B cell (primary cell): ENCODE measurements around the gene CCDC112. TPM values are rescaled to one million over a fixed set of nuclear protein-coding genes. Genes with fewer than 3 reads are reported as not detected.

Experiments used
- ATAC-seq: fragments of 200-7000 bp; cut with Tn5 transposase; one replicate; pipeline ENCODE4 v1.10.0; 2021; ENCODE audit warnings: low read depth, mild to moderate bottlenecking, moderate number of reproducible peaks, moderate library complexity
- CTCF ChIA-PET: fragments of 350-600 bp; sonication (Branson Sonifier 250); formaldehyde crosslinking; loops from one replicate; lab custom pipeline; 2021; ENCODE audit warnings: antibody characterized with exemption, inconsistent platforms; lab: Charles Lee
- POLR2A ChIA-PET: fragments of 350-600 bp; sonication (Branson Sonifier 250); formaldehyde crosslinking; loops from one replicate; lab custom pipeline; 2021; ENCODE audit warnings: antibody characterized with exemption; lab: Charles Lee
- DNase-seq: peaks from one replicate; pipeline ENCODE4 v3.0.0; 2013
- H2AFZ ChIP-seq: 2 replicates; pipeline ENCODE4 v1.6.1; 2012; ENCODE audit warnings: mild to moderate bottlenecking, low read depth, low read length; ENCODE audit not compliant: insufficient read depth, poor library complexity, severe bottlenecking
- H3K27ac ChIP-seq, 2 donors: 1 replicate in 1 of 2; 2 replicates in 1 of 2; pipeline ENCODE4 v1.5.1; 2012 to 2013; ENCODE audit warnings: low read length in 2 of 2, mild to moderate bottlenecking in 2 of 2, moderate library complexity in 1 of 2
- H3K27me3 ChIP-seq, 4 experiments: fragments of 200-600 bp in 1 of 4; sonication (generic) in 1 of 4; replicated peaks in 1 of 4; 1 replicate in 2 of 4; 2 replicates in 2 of 4; pipeline versions ENCODE4 v1.6.1 to v1.7.0; 2013 to 2016; ENCODE audit warnings: low read length in 3 of 4, mild to moderate bottlenecking in 2 of 4, mixed read lengths in 1 of 4, moderate library complexity in 1 of 4; ENCODE audit not compliant: insufficient read depth in 4 of 4, control insufficient read depth in 3 of 4; ENCODE audit errors: control extremely low read depth in 1 of 4
- H3K36me3 ChIP-seq, 2 experiments: replicated peaks in 1 of 2; 1 replicate in 1 of 2; 2 replicates in 1 of 2; pipeline versions ENCODE4 v1.6.1 to v1.7.1; 2013; ENCODE audit warnings: low read length in 1 of 2; ENCODE audit not compliant: insufficient read depth in 2 of 2, control insufficient read depth in 1 of 2; ENCODE audit errors: control extremely low read depth in 1 of 2, extremely low read depth in 1 of 2
- H3K4me1 ChIP-seq, 2 donors: fragments of 200-600 bp in 1 of 2; sonication (generic) in 1 of 2; 1 replicate in 1 of 2; 2 replicates in 1 of 2; pipeline versions ENCODE4 v1.5.1 to v1.6.1; 2013 to 2017; ENCODE audit warnings: low read length in 2 of 2; ENCODE audit not compliant: control insufficient read depth in 2 of 2, insufficient read depth in 2 of 2
- H3K4me2 ChIP-seq: replicated peaks from 2 replicates; pipeline ENCODE3; 2012; ENCODE audit warnings: mild to moderate bottlenecking, low read depth, low read length; ENCODE audit not compliant: poor library complexity, severe bottlenecking
- H3K4me3 ChIP-seq, 5 experiments: fragments of 200-600 bp in 1 of 5; sonication (generic) in 1 of 5; 1 replicate in 3 of 5; 2 replicates in 2 of 5; pipeline versions ENCODE4 v1.5.1 to v1.7.0; 2011 to 2016; ENCODE audit warnings: low read length in 4 of 5, mild to moderate bottlenecking in 4 of 5, low read depth in 2 of 5, control low read depth in 1 of 5, moderate library complexity in 1 of 5; ENCODE audit not compliant: insufficient read depth in 1 of 5; ENCODE audit errors: control extremely low read depth in 1 of 5, extremely low read depth in 1 of 5
- H3K79me2 ChIP-seq: fragments of 200-600 bp; sonication (generic); one replicate; pipeline ENCODE4 v1.6.0; 2016; ENCODE audit warnings: low read length; ENCODE audit not compliant: control insufficient read depth, insufficient read depth
- H3K9ac ChIP-seq: fragments of 200-600 bp; sonication (generic); 2 replicates; pipeline ENCODE4 v1.6.1; 2017; ENCODE audit warnings: mild to moderate bottlenecking, low read length, moderate library complexity
- H3K9me3 ChIP-seq, 3 donors: one replicate each; pipeline versions ENCODE4 v1.6.1 to v1.7.1; 2013; ENCODE audit warnings: low read length in 2 of 3; ENCODE audit not compliant: control insufficient read depth in 2 of 3, insufficient read depth in 1 of 3; ENCODE audit errors: control extremely low read depth in 1 of 3
- H4K20me1 ChIP-seq: 2 replicates; pipeline ENCODE4 v1.6.0; 2012; ENCODE audit warnings: mild to moderate bottlenecking, low read length; ENCODE audit not compliant: insufficient read depth, control insufficient read depth, poor library complexity, severe bottlenecking
- H3K27ac Mint-ChIP-seq: one replicate; pipeline ENCODE4 v1.8.0; 2021; ENCODE audit warnings: mixed read lengths
- H3K27me3 Mint-ChIP-seq: one replicate; pipeline ENCODE4 v1.8.0; 2021; ENCODE audit warnings: mixed read lengths
- H3K4me1 Mint-ChIP-seq: one replicate; pipeline ENCODE4 v1.8.0; 2021; ENCODE audit warnings: mixed read lengths
- H3K4me3 Mint-ChIP-seq: one replicate; pipeline ENCODE4 v1.8.0; 2021; ENCODE audit warnings: mixed read lengths
- H3K9me3 Mint-ChIP-seq: one replicate; pipeline ENCODE4 v1.8.0; 2022; ENCODE audit warnings: mixed read lengths; ENCODE audit not compliant: insufficient read depth
- EZH2 ChIP-seq: IDR thresholded peaks from 2 replicates; pipeline ENCODE4 v1.6.1; 2012; ENCODE audit warnings: borderline replicate concordance, low read depth, mild to moderate bottlenecking, moderate library complexity, low read length; ENCODE audit not compliant: insufficient read depth, poor library complexity, severe bottlenecking
- WGBS: methylation state at CpG from one replicate; pipeline ENCODE4 v1.1.5; 2013; ENCODE audit warnings: missing lambda C conversion rate; ENCODE audit not compliant: insufficient coverage; 5-methylcytosine and 5-hydroxymethylcytosine counted together
- intact Hi-C: fragments of 100-400 bp; cut with micrococcal nuclease; formaldehyde crosslinking; loops from one replicate; pipeline ENCODE4 v1.10.0; 2022
- polyA plus RNA-seq: library from polyadenylated mRNA; depleted of rRNA; stranded (reverse); fragments of >200 nt; gene quantifications from 2 replicates; pipeline ENCODE4 v1.2.3, GENCODE V29; 2012
- total RNA-seq, 2 donors: library from RNA; stranded (reverse); fragments of 120-200 nt in 1 of 2; gene quantifications; 1 replicate in 1 of 2; 2 replicates in 1 of 2; pipeline versions ENCODE4 v1.2.3 to v1.2.4, GENCODE V29; 2013 to 2022
- TF ChIP-seq, protein P1 (sequence below): fragments of 200-600 bp; IDR thresholded peaks from one replicate; pipeline ENCODE4 v1.8.0; 2022; ENCODE audit warnings: antibody characterized with exemption, mild to moderate bottlenecking

CCDC112 gene
- total and polyA plus RNA-seq, 2 donors (not counting 1 experiment from before 2014, with no cell fraction given), result 3.7 to 9.6 TPM

DNA sequence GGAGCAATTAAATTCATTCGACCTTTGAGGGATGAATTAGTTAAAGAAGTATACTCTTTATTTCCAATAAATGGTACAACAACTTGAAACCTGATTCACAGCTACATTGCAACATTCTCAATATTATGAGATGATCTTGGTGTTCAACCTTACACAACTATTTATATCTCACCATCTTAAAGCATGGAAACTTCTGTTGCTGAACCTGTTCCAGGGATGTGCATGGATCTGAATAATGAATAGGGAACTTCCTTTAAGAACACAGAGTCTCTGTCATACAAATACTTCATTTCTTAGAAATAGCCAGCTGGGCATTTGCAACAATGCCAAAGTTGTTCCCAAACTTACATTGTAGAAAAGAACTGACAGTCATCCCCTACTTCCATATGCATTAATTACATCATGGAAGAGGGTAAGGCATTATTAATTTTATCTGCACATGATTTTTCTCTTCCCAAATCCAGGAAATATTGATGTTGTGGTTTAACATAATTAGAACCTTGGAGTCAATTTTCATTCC lies 39.8 kb upstream of the CCDC112 start:
- H3K27ac Mint-ChIP-seq, result no peak overlapping the region
- peaks cover 5% of the 10 kb centered on the region for H3K4me1 Mint-ChIP-seq
- CTCF ChIA-PET, result interaction anchor here (0.8 kb wide), 1 partner anchor 24 kb away, joined by 3 read pairs; no protein-coding TSS in a partner anchor
- Histone ChIP-seq H3K79me2 (no peaks in the 10 kb centered on the region), H3K36me3 (no peaks in the 10 kb centered on the region), H4K20me1 (no peaks in the 10 kb centered on the region), H3K27ac (no peak overlapping the region), H3K4me2 (no peak overlapping the region), H3K27me3 (peaks cover 0 to 4% (median 0%) of the 10 kb centered on the region in 4 experiments), H3K4me1 (no peaks in the 10 kb centered on the region), H3K4me3 (no peak overlapping the region), H3K9ac (no peak overlapping the region), H3K9me3 (no peaks in the 10 kb centered on the region), H2AFZ (no peak overlapping the region)
- ATAC-seq (no peak), DNase-seq (no peak)
- intact Hi-C loops, result no loop called here
- peaks cover 3% of the 10 kb centered on the region for H3K27me3 Mint-ChIP-seq
- TF ChIP-seq EZH2, result no peak
- TF ChIP-seq, protein P1, sequence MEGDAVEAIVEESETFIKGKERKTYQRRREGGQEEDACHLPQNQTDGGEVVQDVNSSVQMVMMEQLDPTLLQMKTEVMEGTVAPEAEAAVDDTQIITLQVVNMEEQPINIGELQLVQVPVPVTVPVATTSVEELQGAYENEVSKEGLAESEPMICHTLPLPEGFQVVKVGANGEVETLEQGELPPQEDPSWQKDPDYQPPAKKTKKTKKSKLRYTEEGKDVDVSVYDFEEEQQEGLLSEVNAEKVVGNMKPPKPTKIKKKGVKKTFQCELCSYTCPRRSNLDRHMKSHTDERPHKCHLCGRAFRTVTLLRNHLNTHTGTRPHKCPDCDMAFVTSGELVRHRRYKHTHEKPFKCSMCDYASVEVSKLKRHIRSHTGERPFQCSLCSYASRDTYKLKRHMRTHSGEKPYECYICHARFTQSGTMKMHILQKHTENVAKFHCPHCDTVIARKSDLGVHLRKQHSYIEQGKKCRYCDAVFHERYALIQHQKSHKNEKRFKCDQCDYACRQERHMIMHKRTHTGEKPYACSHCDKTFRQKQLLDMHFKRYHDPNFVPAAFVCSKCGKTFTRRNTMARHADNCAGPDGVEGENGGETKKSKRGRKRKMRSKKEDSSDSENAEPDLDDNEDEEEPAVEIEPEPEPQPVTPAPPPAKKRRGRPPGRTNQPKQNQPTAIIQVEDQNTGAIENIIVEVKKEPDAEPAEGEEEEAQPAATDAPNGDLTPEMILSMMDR, result no peak
- no peak overlapping the region for H3K4me3 Mint-ChIP-seq
- no peaks in the 10 kb centered on the region for H3K9me3 Mint-ChIP-seq
- POLR2A ChIA-PET, result no interaction called here
- WGBS, result no CpG with 5 or more reads among the region's 1 CpG

DNA sequence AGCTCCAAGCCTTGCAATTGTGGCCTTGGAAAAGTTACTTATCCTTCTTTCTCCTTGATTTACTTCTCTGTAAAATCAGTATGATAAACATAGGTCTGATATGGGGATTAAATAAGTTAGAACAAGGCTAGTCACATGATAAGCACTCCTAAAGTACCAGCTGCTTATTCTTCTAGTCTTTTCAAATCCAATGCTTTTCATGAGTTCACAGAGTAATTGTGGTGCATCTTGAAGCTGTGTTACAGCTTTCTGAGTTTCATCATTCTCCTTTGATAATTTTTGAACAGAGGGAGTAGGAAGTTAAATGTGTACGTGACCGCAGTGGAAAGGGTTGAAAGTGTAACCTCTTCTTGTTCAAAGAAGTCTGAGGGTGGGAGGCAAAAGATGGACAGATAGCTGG lies 38.8 kb upstream of the CCDC112 start:
- no peak for ATAC-seq
- Histone ChIP-seq H3K27me3 (peaks cover 0 to 2% (median 0%) of the 10 kb centered on the region in 4 experiments), H3K4me3 (no peak overlapping the region), H3K9me3 (no peaks in the 10 kb centered on the region), H3K27ac (no peak overlapping the region), H2AFZ (no peak overlapping the region), H3K4me2 (no peak overlapping the region), H3K4me1 (no peaks in the 10 kb centered on the region), H4K20me1 (no peaks in the 10 kb centered on the region), H3K79me2 (no peaks in the 10 kb centered on the region), H3K9ac (no peak overlapping the region), H3K36me3 (no peaks in the 10 kb centered on the region)
- H3K4me1 Mint-ChIP-seq, result peaks cover 13% of the 10 kb centered on the region
- CTCF ChIA-PET, result no interaction called here
- POLR2A ChIA-PET, result no interaction called here
- TF ChIP-seq EZH2, result no peak
- TF ChIP-seq, protein P1, result no peak
- H3K4me3 Mint-ChIP-seq, result no peak overlapping the region
- intact Hi-C loops, result no loop called here
- peaks cover 3% of the 10 kb centered on the region for H3K27me3 Mint-ChIP-seq
- 100% methylated on average over 1 of the region's 2 CpGs for WGBS
- H3K9me3 Mint-ChIP-seq, result no peaks in the 10 kb centered on the region
- DNase-seq, result no peak
- H3K27ac Mint-ChIP-seq, result no peak overlapping the region
